GM18909 (cell line): ENCODE results near the gene KRTAP5-5.
"Not testable (repeated sequence)": the region's sequence is repeated elsewhere in the genome, so short reads cannot be mapped to it uniquely, and the experiment has no call there.

Experiments used
- ATAC-seq: cut with Tn5 transposase; IDR thresholded peaks from one replicate; pipeline ENCODE4 v1.9.1; 2021; ENCODE audit warnings: mild to moderate bottlenecking; ENCODE audit not compliant: unreplicated experiment, poor library complexity

KRTAP5-5 gene

GRCh38 chr11:1605923-1606322 is 23.7 kb upstream of the KRTAP5-5 start:
- ATAC-seq = peak; percentile 81

- not testable (repeated sequence) for ATAC-seq
These were observed 22.3 kb upstream of the KRTAP5-5 start for GRCh38 chr11:1607156-1607845.

- ATAC-seq = not testable (repeated sequence)
These were observed 21.7 kb upstream of the KRTAP5-5 start for GRCh38 chr11:1607901-1608300.

DNA sequence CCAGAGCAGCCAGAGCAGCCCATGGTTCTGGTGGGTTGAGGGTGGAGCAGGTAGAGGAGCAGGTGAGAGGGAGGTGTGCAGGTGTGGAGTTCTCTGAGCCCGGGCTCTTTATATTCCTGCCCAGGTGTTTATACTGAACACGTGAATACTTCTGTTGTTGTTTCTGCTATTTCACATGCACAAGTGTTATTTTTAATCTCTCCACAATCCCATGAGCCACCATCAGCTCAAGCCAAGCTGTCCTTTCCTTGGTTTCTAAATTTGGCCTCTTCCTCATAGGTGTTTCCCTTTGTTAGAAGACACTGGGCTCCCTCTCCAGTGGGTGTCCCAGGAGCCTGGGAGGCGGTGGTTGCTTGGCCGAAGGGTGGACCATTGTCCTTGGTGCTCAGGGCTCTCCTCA is 21.2 kb upstream of the KRTAP5-5 start, which contains the start of gene KRTAP5-3:
Gene KRTAP5-3, minus strand, starts transcription at position 101 of the 400 bp plus-strand sequence. Its CDS starts 78 bp downstream, at position 23.
- ATAC-seq = no peak

DNA sequence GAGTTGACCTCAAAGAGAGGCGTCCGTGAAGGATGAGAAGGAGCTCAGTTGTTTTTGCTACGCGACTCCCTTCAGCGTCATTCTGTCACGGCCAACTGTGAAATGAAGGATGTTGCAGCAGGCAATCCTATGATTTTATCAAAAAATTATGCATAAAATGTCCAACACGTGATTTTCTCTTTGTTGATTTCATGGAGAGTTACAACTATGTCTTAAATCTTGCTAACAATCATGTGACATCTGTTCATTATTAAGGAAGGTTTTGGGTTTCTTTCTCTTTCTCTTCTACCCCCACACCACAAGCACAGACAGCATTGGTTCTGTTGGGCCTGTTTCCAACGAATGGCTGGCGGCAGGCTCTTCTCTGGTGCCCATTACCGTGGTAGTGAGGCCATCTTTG is 11.3 kb upstream of the KRTAP5-5 start:
- no peak for ATAC-seq

- ATAC-seq = no peak
These were observed 10.1 kb upstream of the KRTAP5-5 start for GRCh38 chr11:1619449-1619848.

- no peak for ATAC-seq
These were observed 7.5 kb upstream of the KRTAP5-5 start, which contains the start of gene KRTAP5-4 for GRCh38 chr11:1622086-1622485. Gene KRTAP5-4, minus strand, starts transcription at chr11:1622138. Its CDS starts 45 bp downstream, at chr11:1622093.

- no peak for ATAC-seq
These were observed 5.9 kb upstream of the KRTAP5-5 start for GRCh38 chr11:1623716-1624115.

DNA sequence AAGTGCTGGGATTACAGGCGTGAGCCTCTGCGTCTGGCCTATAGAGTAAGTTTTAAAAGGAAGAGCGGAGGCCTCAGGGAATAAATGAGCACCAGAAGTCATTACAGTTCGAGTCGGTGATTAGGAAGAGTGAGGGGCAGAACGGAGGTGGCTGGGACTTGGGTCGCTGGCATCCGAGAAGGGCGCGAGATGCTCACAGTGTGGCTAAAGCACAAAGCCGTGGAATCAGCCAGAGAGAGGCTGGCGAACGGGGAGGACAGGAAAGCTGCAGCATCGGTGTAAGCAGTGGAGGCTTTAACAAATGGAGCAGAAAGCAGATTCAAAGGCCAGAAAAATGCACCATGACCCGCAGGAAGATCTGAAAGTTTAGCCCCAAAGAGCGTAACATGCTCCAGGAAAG is 5.0 kb upstream of the KRTAP5-5 start:
- ATAC-seq = no peak

- no peak for ATAC-seq
These were observed 4.0 kb upstream of the KRTAP5-5 start for GRCh38 chr11:1625541-1625940.

GRCh38 chr11:1628506-1629325 is 859 bp upstream of the KRTAP5-5 start:
- no peak for ATAC-seq

DNA sequence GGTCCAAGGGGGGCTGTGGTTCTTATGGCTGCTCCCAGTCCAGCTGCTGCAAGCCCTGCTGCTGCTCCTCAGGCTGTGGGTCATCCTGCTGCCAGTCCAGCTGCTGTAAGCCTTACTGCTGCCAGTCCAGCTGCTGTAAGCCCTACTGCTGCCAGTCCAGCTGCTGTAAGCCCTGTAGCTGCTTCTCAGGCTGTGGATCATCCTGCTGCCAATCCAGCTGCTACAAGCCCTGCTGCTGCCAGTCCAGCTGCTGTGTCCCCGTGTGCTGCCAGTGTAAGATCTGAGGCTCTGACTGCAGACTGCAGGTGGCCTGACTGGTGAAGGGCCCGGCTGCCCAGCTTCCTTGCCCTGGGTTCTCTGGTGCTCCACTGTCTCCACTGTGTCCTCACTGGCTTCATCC is 696 bp downstream of the KRTAP5-5 start:
- no peak for ATAC-seq

DNA sequence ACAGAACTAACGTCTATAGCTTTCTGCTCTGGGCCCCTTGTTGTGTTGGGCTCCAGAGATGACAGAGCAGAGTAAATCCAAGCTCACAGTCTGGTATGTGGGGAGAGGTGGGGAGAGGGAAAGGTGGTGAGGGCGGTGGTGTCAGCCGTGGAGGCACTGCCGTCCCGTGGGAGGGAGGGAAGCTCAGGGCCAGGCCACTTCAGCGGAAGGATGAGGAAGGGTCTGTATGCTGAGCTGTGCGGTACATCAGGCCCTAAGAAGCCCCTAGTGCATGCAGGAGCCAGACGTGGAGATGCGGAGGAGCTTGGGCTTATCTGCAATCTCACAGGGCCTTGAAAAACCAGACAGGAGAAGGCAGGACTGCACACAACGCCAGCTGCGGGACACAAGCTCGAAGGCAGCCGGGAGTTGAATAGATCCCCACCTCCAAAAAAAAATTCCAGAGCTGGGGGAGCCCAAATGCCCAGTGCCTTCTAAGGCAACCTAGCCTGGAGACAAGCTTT is 1.5 kb downstream of the KRTAP5-5 start:
- ATAC-seq = no peak

GRCh38 chr11:1632053-1632714 is 2.6 kb downstream of the KRTAP5-5 start:
- no peak for ATAC-seq

GRCh38 chr11:1633864-1634263 is 4.3 kb downstream of the KRTAP5-5 start:
- no peak for ATAC-seq

DNA sequence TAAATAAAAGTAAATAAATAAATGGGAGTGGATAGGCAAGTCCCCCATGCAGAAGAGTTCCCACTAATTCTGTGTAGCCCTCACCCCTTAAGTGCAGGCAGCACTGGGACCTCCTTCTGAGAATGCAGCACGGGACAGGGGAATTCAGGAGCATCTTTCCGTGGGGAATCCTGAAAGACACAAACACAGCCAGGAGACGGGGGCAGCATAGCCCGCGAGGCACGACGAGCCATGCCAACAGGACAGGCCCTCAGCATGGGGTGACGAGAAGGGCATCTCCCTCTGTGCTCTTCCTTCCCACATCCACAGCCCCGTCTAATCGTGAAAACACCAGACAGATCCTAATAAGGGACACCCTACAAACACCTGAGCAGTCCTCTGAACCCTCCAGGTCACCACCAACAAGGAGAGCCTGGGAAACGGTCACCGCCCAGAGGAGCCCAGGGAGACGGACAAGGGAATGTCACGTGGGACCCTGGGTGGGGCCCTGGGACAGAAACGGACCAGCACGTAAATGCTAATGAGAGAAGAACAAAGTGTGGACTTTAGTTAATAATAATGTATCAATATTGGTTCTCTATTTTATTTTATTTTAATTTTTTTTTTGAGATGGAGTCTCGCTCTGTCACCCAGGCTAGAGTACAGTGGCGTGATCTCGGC is 6.8 kb downstream of the KRTAP5-5 start:
- ATAC-seq = no peak

GRCh38 chr11:1637628-1638027 is 8.1 kb downstream of the KRTAP5-5 start:
- no peak for ATAC-seq

- no peak for ATAC-seq
These were observed 8.8 kb downstream of the KRTAP5-5 start for GRCh38 chr11:1638344-1638743.

- ATAC-seq = no peak
These were observed 9.6 kb downstream of the KRTAP5-5 start for GRCh38 chr11:1639102-1639620.

DNA sequence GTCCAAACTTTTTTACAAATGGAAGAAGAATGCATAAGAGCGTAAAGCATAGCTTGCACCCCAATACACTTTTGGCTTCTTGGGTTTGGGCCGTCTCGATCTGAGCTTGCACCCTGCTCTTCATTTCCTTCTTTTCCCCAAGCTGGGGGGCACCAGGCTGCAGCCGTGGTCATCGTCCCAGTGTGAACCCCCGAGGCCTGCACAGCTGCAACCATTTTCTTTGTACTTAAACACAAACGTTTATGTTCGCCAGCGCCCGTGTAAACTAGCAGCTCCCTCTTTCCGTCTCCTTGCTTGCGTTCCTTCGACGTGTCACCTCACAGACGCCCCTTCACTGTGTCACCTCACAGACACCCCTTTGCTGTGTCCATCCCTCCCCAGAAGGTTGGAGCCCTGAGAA is 10.1 kb downstream of the KRTAP5-5 start:
- no peak for ATAC-seq
